NAMALWA (cell line): ENCODE results near the gene MYO9A.
A peak's percentile ranks its signal among the peaks of the same experiment; 100 is the strongest.

ENCODE experiments used
- DNase-seq: peaks from one replicate; pipeline ENCODE4 v3.0.0-alpha.2; 2015; ENCODE audit warnings: low spot score

The MYO9A gene

DNA sequence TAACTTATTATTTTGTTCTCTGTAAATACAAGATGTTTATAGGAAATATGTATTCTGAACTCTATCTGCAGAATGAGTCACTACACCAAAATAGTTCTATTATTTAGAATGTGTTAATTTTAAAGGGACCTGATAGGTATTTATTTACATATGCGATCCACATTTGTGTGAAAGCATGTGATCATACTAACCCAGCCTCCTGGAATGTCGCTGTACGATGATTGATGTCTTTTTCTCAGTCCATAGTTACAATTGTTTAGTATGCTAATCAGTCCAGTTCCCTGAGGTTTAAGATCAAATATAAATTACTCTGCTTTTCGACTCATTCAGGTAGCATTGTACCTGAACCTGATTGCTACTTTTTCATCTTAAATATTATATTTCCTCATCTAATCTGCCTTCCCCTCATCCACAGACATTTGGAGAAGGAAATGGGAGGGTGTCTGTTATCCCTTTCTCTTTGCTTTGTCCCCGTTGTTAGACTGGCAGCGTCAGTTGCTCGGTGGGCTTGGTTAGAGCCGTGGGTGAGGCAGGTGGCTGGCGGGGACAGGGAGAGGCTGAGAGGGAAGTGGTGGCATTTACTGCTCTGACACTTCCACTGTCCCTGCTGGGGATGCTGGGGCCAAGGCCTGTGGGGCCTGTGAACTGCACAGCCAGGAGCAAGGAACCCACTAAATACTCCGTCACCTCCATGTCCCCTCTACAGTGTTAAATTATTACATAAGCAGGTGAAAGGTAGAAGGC is 335.4 kb downstream of the MYO9A start:
- no peak for DNase-seq

DNA sequence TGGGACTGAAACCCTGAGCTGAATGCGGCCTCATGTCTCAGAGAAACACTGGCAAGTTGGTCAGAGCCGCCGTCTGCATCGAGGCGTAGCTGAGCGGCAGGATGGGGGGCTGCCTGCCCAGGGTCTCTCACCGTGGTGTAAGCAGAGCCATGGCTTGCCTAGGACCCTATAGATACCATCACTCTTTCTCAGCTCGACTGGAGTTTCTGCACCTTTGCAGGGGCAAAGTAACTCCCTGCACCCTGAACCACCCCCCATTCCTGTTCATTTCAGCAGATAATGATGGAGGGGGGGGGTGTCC is 336.0 kb downstream of the MYO9A start:
- DNase-seq: no peak

DNA sequence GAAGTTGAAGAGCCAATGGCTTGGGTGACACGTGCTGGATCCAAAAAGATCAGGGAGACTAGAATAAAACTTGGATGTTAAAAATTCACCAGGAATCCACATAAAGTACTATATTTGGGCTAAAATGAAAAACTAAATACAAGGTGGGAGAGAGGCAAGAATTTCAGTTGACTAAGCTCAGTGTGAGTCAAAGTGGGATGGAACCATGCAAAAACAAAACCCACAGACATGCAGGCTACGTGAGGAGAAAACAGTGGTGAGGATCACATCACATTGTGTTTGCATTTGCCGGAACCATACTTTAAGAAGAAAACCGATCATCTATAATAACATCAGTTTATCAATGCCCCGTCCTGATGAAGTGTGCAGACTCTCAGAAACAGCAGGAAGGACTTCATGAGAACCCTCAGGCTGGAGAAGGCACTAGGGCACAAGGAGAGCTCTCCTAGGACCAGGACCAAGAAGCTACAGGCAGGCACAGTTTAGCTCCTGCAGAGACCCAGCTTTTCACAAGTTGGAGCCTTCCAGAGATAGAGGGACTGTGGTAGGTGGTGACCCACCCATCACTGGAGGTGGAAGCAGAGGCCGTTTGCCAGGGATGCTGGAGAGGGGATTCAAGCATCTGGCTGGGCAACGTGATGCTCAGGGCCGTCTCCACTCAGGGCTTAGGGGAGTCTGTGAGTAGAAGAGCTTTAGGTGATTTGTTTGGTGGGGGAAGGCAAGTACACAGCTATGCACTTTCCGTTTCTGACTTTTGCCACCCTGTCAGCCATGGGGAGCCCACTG is 336.6 kb downstream of the MYO9A start:
- no peak for DNase-seq

DNA sequence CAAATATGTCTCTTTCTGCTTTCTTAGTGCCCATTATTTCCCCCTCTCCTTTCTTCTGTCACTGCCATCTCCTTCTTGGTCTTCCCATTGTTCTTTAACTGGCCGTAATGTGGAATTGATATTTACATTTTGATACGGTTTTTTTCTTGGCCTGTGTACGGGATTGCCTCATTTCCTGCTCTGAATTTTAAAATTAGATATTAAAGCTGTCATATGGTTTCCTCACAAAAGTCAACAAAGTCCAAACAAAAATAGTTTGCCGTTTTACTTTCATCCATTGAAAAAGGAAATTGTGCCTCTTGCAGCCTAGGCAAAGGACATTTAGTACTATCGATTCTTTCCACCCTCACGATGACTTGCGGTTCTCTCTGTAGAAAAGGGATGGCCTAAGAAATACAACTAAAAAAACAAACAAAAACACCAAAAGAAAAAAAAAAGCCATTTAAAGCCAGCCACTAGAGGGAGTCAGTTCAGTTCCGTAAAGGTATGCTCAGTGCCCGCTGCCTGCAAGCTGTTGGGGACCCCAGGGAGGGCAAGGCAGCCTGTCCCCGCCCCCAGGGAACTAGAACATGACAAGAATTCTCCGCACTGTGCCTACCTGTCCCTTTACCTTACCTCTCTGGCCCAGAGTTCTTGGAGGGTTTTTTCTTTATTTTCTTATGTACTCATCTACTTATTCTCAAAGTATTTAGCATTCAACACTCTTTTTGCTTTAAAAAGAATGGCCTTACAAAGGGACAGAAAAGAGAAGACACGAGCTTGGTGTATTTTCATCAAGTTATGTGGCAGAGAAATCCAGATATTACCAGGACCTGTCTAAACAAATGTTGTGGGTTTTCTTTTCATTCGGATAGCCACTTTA is 337.6 kb downstream of the MYO9A start:
- peak; percentile 89 for DNase-seq

DNA sequence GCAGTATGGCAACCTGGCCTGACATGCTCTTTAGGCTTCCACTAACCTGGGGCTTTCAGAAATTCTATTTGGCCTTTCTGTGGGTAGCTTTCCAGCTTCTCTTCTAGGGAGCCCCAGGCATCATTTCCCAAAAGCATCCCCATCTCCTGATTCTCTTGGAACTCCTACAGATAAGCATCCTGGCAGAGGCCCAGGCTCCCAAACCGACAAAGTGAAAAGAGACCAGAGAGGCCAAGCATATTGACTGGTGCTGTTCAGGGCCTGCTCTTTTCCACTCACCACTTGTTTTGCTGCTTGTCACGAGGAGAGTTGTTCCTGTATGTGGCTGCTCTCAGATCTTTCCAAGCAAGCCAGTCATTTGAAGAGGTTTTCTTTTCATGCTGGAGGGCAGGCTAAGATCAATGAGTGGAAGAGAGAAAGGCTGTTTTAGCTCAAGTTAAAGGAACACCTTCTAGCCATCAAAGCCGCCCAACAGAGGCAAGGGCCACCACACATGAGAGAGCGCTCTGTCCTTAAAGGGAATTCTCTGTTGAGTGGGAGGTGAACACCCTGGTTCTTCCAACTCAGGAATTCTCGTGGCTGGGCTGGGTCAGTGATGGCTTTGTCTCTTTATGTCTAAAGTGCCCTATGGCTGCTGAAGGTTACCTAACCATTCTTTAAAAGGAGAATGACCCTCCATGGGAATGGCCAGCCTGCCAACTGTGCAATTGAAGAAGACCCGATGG is 338.7 kb downstream of the MYO9A start:
- no peak for DNase-seq

DNA sequence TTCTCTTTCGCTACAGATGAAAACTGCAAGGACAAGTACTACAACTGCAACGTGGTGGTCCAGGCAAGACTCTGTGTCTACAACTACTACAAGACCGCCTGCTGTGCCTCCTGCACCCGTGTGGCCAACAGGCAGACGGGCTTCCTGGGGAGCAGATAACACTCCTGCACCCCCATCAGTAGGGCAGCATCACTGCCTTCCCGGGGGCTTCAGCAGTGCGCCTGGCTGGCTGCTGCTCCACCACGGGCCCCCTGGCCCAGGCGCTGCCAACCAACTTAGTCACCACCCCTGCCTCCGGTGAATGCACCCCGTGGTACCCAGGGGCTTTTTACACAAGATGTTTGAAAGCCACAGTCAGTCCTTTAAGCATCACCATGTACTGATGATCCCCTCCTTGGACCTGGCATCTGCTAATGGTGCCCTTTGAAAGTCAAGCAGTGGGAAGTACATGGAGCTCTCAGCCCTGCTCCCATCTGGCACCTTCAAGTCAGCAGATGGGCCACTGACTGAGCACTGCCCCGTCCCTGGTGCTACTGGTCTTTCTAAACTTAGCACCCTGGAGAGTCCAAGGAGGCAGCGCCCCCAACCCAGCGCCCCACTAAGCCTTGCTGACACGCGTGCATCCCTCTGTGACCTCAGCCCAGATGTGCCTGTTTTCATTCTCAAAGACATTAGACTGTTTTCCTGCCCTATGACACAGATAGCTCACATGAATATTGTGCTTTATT is 340.6 kb downstream of the MYO9A start:
- no peak for DNase-seq

DNA sequence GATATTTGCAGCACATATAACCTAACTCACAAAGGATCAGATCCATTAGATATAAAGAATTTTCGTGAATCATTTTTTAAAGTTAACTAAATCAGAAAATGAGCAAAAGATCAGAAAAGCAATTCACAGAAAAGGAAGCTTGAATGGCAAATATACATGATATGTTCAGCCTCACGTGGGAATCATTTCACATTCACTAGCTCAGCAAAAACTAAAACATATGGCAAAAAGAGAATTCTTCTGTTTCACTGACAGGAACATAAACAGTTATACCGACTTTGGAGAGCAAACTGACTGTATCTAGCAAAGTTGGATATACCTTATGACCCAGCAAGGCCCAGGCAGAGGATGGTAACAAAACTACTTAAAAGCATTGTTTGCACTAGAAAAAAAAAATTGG is 341.6 kb downstream of the MYO9A start:
- DNase-seq: no peak

DNA sequence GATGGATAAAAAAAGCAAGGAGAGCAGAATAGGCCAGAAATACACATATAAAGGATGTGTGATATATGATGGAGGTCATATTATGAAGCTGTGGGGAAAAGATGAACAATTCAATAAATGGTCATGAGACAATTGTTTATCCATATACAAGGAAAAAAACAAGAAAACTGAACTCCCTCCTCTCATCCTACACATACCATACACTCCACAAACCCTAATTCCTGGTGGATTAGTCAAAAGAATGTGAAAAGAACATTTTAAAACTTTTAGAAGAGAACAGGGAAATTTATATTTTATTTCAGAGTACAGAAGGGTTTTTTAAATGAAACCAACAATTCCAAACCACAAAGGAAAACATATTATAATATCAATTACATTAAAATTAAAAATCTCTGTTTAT is 342.1 kb downstream of the MYO9A start:
- no peak for DNase-seq

DNA sequence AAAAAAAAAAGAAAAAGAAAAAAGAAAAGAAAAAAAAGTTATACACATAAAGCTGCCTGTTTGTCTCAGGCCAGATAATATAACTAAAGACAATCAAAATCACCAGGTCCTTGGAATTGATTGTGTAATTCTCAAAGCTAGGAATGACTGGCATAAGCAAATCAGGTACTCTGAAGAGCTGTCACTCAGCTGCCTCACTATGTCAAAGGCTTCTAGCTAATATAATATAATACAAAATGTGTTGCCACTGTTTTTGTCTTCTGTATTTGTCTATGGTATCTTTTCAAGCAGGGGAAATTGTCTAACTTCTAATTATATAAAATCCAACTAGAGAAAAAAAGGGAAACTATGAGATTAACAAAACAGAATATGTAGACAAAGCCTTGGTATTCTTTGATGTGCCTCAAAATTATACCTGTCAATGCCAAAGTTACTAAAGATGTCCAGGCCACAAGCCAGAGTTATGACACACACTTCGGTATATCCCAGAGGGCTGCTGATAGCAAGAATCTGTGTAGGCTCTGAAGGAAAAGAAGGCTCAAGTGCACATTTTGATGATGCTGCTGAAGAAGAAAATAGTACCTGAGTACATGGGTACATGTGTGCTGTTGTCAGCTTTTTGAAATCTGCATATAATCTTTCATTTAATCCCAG is 344.6 kb downstream of the MYO9A start:
- no peak for DNase-seq
